GM12892 (cell line): ENCODE data around the gene TSHZ3.

Experiments used
- DNase-seq: peaks from one replicate; pipeline ENCODE4 v3.0.0; 2011; ENCODE audit not compliant: insufficient read length
- FAIRE-seq: peaks from 2 replicates; lab custom pipeline; 2011; peaks lifted over from hg19 to GRCh38; lab: Jason Lieb, UNC
- POLR2A ChIP-seq: IDR thresholded peaks from 2 replicates; pipeline ENCODE4 v1.6.1; 2011; ENCODE audit warnings: low read depth, low read length, control low read depth
- POLR2AphosphoS5 ChIP-seq: IDR thresholded peaks from 2 replicates; pipeline ENCODE4 v1.6.1; 2011; ENCODE audit warnings: low read depth, low read length, control low read depth
- TAF1 ChIP-seq: IDR thresholded peaks from 2 replicates; pipeline ENCODE4 v1.6.1; 2011; ENCODE audit warnings: low read depth, mild to moderate bottlenecking, control low read depth, low read length, borderline replicate concordance

The TSHZ3 gene

DNA sequence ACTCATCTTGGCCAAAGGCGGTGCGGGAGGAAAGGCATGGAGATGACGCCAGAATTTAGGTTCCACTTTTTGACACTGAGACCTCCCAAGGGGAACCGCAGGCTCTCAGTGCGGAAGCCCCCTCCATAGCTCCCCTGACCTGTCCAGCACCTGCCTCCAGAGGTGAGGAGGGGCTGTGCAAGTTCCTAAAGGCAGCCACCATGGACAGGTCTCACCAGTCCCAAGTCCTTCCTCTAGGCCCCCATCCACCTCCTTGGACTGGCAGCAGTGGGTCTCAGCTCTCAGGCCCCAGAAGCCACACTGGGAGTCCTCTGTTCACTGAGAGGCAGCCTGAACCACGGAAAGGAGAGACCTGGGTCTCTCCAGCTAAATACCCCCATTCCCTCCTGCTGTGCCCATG is 31.6 kb upstream of the TSHZ3 start:
- TF ChIP-seq POLR2AphosphoS5 (no peak), POLR2A (no peak), TAF1 (no peak)
- DNase-seq: no peak
- FAIRE-seq: no peak

DNA sequence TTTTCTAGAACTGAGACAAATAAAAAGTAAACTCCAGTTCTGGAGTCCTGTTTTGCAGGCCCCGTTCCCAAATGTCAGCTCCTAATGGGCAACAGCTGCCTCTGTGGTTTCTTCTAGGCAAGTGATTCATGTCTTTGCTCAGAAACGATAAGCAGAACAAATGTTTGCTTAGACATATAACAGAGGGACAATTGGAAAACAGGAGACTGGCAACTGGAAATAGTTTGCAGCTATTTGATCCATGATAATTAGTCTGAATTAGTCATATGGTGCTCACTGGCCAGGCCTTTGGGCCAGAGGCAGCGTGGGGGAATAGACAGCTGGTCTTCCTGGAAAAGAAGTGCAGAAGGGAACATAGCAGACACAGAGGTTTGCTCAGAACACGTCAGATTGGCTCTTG is 29.2 kb upstream of the TSHZ3 start:
- DNase-seq (no peak), FAIRE-seq (no peak)

DNA sequence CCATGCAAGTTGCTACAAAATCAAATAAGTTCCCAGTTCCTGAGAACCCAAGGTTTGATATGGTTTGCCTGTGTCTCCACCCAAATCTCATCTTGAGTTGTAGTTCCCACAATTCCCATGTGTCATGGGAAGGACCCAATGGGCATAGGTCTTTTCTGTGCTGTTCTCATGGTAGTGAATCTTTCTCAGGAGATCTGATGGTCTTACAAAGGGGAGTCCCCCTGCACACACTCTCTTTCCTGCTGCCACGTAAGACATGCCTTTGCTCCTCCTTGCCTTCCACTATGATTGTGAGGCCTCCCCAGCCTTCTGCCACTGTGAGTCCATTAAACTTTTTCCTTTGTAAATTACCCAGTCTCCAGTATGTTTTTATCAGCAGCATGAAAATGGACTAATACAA is 28.5 kb upstream of the TSHZ3 start:
- FAIRE-seq (no peak), DNase-seq (no peak)
- TF ChIP-seq POLR2AphosphoS5: no peak
- TF ChIP-seq POLR2A: no peak
- no peak for TF ChIP-seq TAF1

More for the DNA sequence above, 29.2 kb upstream of the TSHZ3 start:
- TF ChIP-seq POLR2A (no peak), POLR2AphosphoS5 (no peak), TAF1 (no peak)

DNA sequence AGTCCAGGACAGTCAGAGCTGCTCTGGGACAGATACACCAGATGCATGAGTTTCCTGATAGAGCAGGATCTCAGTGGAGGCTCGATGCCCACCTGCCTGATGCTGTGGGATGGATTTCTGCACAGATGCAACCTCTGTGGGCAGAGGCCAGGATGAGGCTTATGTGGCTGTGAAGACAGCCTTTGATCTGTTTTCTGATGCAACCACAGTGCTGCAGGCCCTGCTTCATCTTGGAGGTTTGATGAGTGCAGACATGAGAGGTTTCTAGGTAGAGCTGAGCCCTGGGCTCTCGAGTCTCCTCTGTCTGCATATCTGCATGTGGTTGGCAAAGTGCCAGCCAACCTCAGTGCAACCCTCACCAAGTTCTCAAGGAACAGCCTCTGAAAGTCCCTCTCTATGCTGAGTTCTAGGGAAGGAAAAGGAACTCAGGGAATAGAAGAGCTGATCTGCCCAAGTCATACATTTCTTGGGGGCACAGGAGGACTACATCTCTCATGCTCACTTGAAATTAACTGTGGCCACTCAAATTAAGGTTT is 23.1 kb upstream of the TSHZ3 start:
- DNase-seq: no peak
- TF ChIP-seq TAF1 (no peak), POLR2A (no peak), POLR2AphosphoS5 (no peak)
- FAIRE-seq: no peak

DNA sequence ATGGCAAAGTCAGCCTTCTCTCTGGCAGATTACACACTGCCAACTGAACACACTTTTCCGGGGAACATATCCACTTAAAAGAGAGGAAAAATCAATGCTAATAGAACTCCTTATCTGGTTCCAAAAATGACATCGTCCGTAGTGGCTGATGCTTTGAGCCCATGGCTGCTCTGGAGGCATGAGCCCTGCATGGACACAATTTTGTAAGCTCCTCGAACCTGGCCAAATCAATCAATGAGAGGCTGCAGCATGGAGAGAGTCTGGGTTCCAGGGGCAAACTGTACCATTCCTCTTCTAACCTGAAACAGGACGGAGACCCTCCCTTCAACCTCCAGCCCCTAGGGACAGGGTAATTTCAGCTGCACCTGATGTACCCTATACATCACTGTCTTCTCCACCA is 21.0 kb upstream of the TSHZ3 start:
- TF ChIP-seq TAF1 (no peak), POLR2A (no peak), POLR2AphosphoS5 (no peak)
- no peak for DNase-seq
- FAIRE-seq: no peak

DNA sequence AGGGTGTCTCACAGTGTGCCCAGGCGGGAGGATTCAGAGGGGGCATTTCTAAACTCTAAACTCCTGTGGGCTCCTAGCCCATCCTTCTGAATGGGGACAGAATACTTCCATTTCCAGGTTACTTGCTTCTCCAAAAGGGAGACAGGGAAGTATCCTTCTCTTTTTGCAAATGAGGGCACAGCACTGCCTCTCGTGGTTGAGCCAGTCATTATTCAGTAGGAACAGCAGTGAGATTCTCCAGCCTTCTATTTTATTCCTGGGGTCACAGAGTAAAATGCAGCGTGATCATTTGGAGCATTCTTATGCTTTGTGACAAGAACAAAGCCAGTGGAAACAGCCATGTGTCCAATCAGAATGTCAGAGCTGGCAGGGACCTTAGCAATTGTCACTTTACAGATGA is 15.7 kb upstream of the TSHZ3 start:
- no peak for TF ChIP-seq TAF1
- no peak for TF ChIP-seq POLR2A
- no peak for TF ChIP-seq POLR2AphosphoS5
- FAIRE-seq (no peak), DNase-seq (no peak)

DNA sequence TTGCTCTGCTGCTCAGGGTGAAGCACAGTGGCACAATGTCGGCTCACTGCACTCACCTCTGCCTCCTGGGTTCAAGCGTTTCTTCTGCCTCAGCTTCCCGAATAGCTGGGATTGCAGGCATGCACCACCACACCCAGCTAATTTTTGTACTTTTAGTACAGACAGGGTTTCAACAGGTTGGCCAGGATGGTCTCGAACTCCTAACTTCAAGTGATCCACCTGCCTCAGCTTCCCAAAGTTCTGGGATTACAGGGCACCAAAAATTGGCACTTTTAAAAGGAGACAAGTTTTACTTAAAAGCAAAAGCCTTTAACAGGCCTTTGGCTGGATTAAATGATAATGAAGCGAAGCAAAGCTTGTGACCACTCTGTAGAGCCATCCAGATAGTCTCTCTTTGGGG is 12.5 kb upstream of the TSHZ3 start:
- DNase-seq (no peak), FAIRE-seq (no peak)
- TF ChIP-seq POLR2AphosphoS5: no peak
- TF ChIP-seq POLR2A: no peak
- TF ChIP-seq TAF1: no peak

DNA sequence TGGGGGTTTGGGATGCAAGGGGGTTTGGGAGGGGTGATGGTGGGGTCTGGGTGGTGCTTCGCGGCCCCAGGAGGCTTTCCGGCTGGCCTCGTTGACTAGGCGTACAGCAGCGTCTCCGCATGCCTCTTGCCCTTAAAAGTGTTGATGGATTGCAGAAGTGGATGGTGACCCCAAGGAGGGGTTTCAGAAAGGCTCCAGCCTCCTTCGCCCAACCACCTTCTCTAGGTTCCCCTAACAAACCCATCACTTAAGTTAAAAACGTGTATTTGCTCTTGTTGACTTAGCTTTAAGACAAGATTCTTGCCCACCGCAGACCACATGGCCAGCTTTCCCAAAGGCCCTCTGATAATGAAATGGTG is 8.1 kb upstream of the TSHZ3 start:
- DNase-seq: no peak
- TF ChIP-seq POLR2AphosphoS5 (no peak), POLR2A (no peak), TAF1 (no peak)
- no peak for FAIRE-seq

DNA sequence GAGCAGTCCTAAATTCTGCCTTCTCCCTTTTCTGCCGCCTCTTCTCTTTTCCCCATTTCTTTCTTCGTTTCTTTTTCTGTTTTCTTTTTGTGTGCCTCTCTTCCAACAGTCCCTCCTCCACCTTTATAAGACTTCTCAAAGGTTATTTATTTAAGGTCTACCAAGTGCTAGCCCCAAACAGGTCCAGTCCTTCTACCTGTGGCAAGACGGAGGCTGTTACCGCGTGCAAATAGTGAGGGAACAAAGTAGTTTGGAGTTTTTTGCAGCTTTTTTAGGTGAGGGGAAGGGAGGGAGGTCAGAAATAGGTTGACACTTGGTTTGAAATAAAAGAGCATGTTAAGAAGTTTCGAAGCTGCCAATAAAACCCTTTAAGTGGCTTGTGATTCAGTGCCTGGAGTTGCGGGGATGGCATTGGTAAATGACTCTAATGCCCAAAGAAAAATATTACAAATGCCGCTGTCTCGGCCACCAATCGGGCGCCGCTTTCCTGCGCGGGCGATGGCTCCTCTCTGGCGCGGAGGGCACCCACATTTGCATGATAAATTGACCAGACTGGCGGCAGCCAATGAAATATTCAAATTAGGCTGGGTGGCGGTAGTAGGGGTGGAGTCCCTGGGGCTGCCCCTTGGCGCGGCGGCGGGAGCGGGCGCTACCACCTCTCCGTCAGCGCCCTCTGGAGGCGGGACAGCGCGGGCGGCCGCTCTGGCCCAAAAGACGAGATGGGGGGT is 7.5 kb upstream of the TSHZ3 start:
- no peak for FAIRE-seq
- DNase-seq: no peak
- TF ChIP-seq TAF1 (no peak), POLR2AphosphoS5 (no peak), POLR2A (no peak)

DNA sequence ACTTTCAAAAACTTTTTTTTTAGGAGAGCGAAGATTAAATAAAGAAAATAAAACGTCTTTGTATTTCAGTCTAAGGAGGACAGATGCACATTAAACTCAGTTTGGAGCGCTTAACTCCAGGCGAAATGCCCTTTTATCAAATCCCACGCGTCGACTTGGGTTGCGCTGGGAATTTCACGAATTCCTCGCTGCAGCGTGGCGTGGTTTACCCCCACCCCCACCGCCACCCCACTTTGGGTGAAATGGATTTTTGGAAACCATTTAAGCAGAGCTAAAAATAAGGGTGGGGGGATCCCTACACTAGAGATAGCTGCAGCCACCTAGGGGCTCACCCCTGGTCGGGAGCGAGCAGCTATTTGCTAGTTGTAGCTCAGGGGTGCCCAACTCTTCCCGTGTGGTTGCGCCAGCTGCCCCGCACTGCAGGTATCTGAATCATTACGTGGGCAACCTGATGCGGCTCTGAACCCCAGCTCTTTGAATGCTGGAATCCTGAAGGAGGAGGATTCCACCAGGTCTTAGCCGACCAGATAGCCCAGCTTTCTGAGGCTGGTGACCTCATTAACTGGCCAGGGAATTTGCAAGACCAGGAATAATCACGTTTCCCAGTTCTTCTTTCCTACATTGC is 6.5 kb upstream of the TSHZ3 start:
- DNase-seq (no peak), FAIRE-seq (no peak)

DNA sequence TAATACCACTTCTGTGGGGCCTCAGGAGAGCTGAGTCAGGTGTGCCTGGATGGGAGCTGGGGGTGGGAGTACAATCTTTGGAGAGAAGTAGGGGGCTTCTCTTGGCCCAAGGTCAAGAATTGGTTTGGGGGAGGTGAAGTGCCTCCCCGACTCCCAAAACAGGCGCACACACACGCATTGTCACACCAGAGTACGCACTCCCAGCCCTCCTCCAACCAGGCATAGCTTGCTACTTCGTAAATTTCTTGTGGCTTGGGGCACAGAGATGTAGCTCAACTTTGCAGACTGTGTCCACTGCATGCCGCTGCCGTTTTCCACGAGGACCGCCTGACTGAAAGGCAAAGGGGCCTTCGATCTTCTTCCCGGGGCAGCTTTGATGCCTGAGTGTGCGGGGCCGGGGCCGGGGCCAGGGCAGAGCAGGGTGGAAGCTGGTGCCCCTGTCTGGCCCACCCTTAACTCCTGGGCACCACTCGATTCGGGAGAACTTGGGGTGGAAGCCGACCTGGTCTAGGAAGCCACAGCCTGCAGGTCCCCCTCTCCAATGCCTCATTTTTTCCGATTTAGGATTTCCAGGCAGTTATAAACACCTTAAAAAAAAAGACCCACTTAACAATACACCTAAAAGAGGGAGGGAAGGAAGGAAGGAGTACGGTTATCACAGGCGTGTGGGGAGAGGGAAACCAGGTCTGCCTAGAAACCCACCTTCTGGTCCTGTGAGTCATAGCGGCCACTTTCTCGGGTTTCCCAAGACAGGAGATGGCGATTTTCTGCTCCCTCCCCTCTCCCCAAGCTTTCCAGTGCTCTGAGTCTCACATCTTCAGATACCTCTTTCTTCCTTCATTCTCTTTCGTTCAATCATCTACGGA is 5.8 kb upstream of the TSHZ3 start:
- no peak for DNase-seq
- FAIRE-seq: no peak

More for the DNA sequence above, 6.5 kb upstream of the TSHZ3 start:
- TF ChIP-seq POLR2AphosphoS5: no peak

DNA sequence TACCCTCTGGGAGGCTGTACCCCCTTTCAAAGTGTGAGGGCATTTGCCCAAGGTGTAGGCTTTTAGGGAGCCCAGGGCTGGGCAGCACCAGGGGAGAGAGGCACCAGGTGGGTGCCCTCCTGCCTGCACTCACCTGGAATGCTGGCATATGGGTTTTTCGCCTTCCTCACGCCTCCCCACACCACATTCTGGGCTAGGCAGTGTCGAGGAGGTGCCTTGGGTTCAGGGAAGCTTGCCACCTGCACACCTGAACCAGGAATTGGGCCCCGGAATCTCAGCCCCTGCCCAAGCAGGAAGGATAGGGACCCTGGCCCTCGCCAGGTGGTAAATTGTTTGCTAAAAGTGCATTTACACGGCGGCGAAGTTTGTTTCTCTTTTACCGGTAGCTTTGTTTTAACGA is 5.1 kb upstream of the TSHZ3 start:
- DNase-seq (no peak), FAIRE-seq (no peak)
- no peak for TF ChIP-seq POLR2AphosphoS5
- no peak for TF ChIP-seq POLR2A
- TF ChIP-seq TAF1: no peak

More for the DNA sequence above, 5.8 kb upstream of the TSHZ3 start:
- TF ChIP-seq POLR2A (no peak), POLR2AphosphoS5 (no peak), TAF1 (no peak)

DNA sequence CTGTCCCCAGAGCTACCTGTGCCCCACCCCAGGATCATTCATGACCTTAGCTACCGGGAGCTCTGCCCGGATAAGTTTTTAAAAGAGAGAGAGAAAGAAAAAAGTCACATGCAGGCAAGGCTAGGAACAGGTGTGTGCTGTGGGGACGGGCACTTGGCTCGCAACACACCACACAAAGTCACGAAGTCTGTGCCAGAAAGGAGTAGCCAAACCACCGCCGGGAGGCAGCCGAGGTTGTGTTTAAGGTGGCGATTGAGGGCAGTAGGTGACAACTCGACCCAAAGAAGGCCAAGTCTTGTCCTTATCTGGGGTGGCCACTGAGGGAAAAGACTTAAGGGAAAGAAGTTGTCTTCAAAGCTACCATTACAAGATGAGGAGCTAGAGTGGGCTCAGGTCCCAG is 4.6 kb upstream of the TSHZ3 start:
- DNase-seq: no peak
- TF ChIP-seq POLR2A: no peak
- no peak for TF ChIP-seq TAF1
- TF ChIP-seq POLR2AphosphoS5: no peak
- FAIRE-seq: no peak
